IMR-90 (cell line): Measurements from ENCODE around the gene C1orf74. TPM values are rescaled to one million over a fixed set of nuclear protein-coding genes. Genes with fewer than 3 reads are reported as not detected.

Experiments used
- ATAC-seq: fragments of 200-7000 bp; cut with Tn5 transposase; 2 replicates; pipeline ENCODE4 v1.9.1; 2020; ENCODE audit warnings: low read depth, mild to moderate bottlenecking, moderate library complexity
- BruUV-seq: library from RNA; stranded (reverse); fragments of 400-500 nt; replicated peaks from 2 replicates; lab custom pipeline; 2021; lab: Mats Ljungman, UMichigan
- CTCF ChIA-PET: fragments of 300-600 bp; formaldehyde crosslinking; extraction: SDS; loops from one replicate; lab custom pipeline; 2021; ENCODE audit warnings: antibody characterized with exemption; lab: Yijun Ruan, JAX
- POLR2A ChIA-PET: fragments of 300-600 bp; sonication (Branson Sonifier 250); formaldehyde crosslinking; loops from one replicate; lab custom pipeline; 2022; ENCODE audit warnings: antibody characterized with exemption; ENCODE audit not compliant: unreplicated experiment; lab: Charles Lee
- DNase-seq: peaks from one replicate; pipeline ENCODE4 v3.0.0; 2013
- H2AFZ ChIP-seq: replicated peaks from 2 replicates; pipeline ENCODE3; 2013; ENCODE audit warnings: low read length, mild to moderate bottlenecking; ENCODE audit not compliant: poor library complexity
- H2AK5ac ChIP-seq: 2 replicates; pipeline ENCODE4 v1.6.1; 2013; ENCODE audit warnings: low read depth, low read length, inconsistent platforms
- H2AK9ac ChIP-seq: replicated peaks from 2 replicates; pipeline ENCODE3; 2013; ENCODE audit warnings: mild to moderate bottlenecking, low read depth, low read length, moderate library complexity; ENCODE audit not compliant: poor library complexity
- H2BK120ac ChIP-seq: 2 replicates; pipeline ENCODE4 v1.6.1; 2013; ENCODE audit warnings: low read depth, low read length, inconsistent platforms
- H2BK15ac ChIP-seq: 3 replicates; pipeline ENCODE4 v1.6.1; 2013; ENCODE audit warnings: low read depth, low read length, inconsistent platforms
- H2BK20ac ChIP-seq: 2 replicates; pipeline ENCODE4 v1.6.1; 2013; ENCODE audit warnings: low read depth, mild to moderate bottlenecking, inconsistent platforms, low read length, moderate library complexity
- H2BK5ac ChIP-seq: 2 replicates; pipeline ENCODE4 v1.6.1; 2013; ENCODE audit warnings: mild to moderate bottlenecking, low read depth, low read length, inconsistent platforms; ENCODE audit not compliant: poor library complexity, severe bottlenecking
- H3K14ac ChIP-seq: replicated peaks from 2 replicates; pipeline ENCODE4 v1.6.1; 2013; ENCODE audit warnings: low read depth, low read length, inconsistent platforms
- H3K18ac ChIP-seq: 2 replicates; pipeline ENCODE4 v1.6.1; 2013; ENCODE audit warnings: low read depth, low read length, control low read depth
- H3K23ac ChIP-seq: 2 replicates; pipeline ENCODE4 v1.6.1; 2013; ENCODE audit warnings: low read depth, low read length, inconsistent platforms
- H3K27ac ChIP-seq: 2 replicates; pipeline ENCODE4 v1.5.1; 2013; ENCODE audit warnings: mild to moderate bottlenecking, control low read depth, low read length; ENCODE audit not compliant: insufficient read depth
- H3K27me3 ChIP-seq: 2 replicates; pipeline ENCODE4 v1.6.1; 2013; ENCODE audit warnings: low read length; ENCODE audit not compliant: control insufficient read depth, insufficient read depth
- H3K36me3 ChIP-seq: 2 replicates; pipeline ENCODE4 v1.6.1; 2013; ENCODE audit warnings: low read length, mixed read lengths; ENCODE audit not compliant: control insufficient read depth, insufficient read depth
- H3K4ac ChIP-seq: 2 replicates; pipeline ENCODE4 v1.6.1; 2013; ENCODE audit warnings: low read depth, low read length, inconsistent platforms
- H3K4me1 ChIP-seq: 2 replicates; pipeline ENCODE4 v1.6.1; 2013; ENCODE audit warnings: low read length, mixed read lengths; ENCODE audit not compliant: control insufficient read depth, insufficient read depth
- H3K4me2 ChIP-seq: 2 replicates; pipeline ENCODE4 v1.6.1; 2013; ENCODE audit warnings: low read depth, mild to moderate bottlenecking, control low read depth, low read length, moderate library complexity
- H3K4me3 ChIP-seq: 2 replicates; pipeline ENCODE4 v1.5.1; 2013; ENCODE audit warnings: low read depth, mild to moderate bottlenecking, control low read depth, low read length, moderate library complexity; ENCODE audit not compliant: insufficient read depth
- H3K56ac ChIP-seq: 2 replicates; pipeline ENCODE4 v1.6.1; 2013; ENCODE audit warnings: low read length, inconsistent platforms; ENCODE audit not compliant: insufficient read depth; ENCODE audit errors: extremely low read depth
- H3K79me1 ChIP-seq, 2 experiments: 2 replicates each; pipeline ENCODE4 v1.6.1; 2013; ENCODE audit warnings: low read length in 2 of 2, inconsistent platforms in 1 of 2, low read depth in 1 of 2
- H3K9ac ChIP-seq: 2 replicates; pipeline ENCODE4 v1.6.1; 2013; ENCODE audit warnings: low read depth, low read length, control low read depth
- H3K9me1 ChIP-seq: 2 replicates; pipeline ENCODE4 v1.6.1; 2013; ENCODE audit warnings: low read length, inconsistent platforms; ENCODE audit not compliant: insufficient read depth
- H3K9me3 ChIP-seq: 2 replicates; pipeline ENCODE4 v1.6.1; 2013; ENCODE audit warnings: low read length; ENCODE audit not compliant: control insufficient read depth, insufficient read depth
- H4K20me1 ChIP-seq: 2 replicates; pipeline ENCODE4 v1.6.1; 2013; ENCODE audit warnings: low read length, inconsistent platforms; ENCODE audit not compliant: insufficient read depth
- H4K5ac ChIP-seq: 2 replicates; pipeline ENCODE4 v1.6.1; 2013; ENCODE audit warnings: mild to moderate bottlenecking, low read depth, low read length, control low read depth
- H4K8ac ChIP-seq, 2 experiments: 2 replicates each; pipeline ENCODE4 v1.6.1; 2013; ENCODE audit warnings: low read depth in 2 of 2, low read length in 2 of 2, control low read depth in 1 of 2, inconsistent platforms in 1 of 2
- H4K91ac ChIP-seq: 2 replicates; pipeline ENCODE4 v1.6.1; 2013; ENCODE audit warnings: low read depth, low read length, inconsistent platforms; ENCODE audit not compliant: insufficient read depth
- CEBPB ChIP-seq: IDR thresholded peaks from 2 replicates; pipeline ENCODE4 v1.6.1; 2012; ENCODE audit warnings: low read depth, low read length, improper control_type of control experiment
- FOS ChIP-seq: fragments of 150-350 bp; IDR thresholded peaks from 2 replicates; pipeline ENCODE4 v1.6.1; 2016; ENCODE audit warnings: low read depth, low read length
- MXI1 ChIP-seq: IDR thresholded peaks from 2 replicates; pipeline ENCODE4 v1.6.1; 2012; ENCODE audit warnings: low read depth, mild to moderate bottlenecking, low read length, moderate library complexity, borderline replicate concordance
- NFE2L2 ChIP-seq: fragments of 150-350 bp; IDR thresholded peaks from 2 replicates; pipeline ENCODE4 v1.6.1; 2016; ENCODE audit warnings: low read depth, mild to moderate bottlenecking, low read length
- POLR2A ChIP-seq: IDR thresholded peaks from 2 replicates; pipeline ENCODE4 v1.6.1; 2012; ENCODE audit warnings: mild to moderate bottlenecking, low read depth, low read length
- RAD21 ChIP-seq: IDR thresholded peaks from 2 replicates; pipeline ENCODE4 v1.6.1; 2012; ENCODE audit warnings: low read length, improper control_type of control experiment
- RCOR1 ChIP-seq: IDR thresholded peaks from 2 replicates; pipeline ENCODE4 v1.6.1; 2012; ENCODE audit warnings: mild to moderate bottlenecking, low read length, improper control_type of control experiment; ENCODE audit not compliant: insufficient replicate concordance
- RFX5 ChIP-seq: IDR thresholded peaks from 2 replicates; pipeline ENCODE4 v1.8.0; 2012; ENCODE audit warnings: low read depth, mild to moderate bottlenecking, low read length, moderate library complexity
- SMC3 ChIP-seq: fragments of 150-350 bp; IDR thresholded peaks from 2 replicates; pipeline ENCODE4 v1.6.1; 2016; ENCODE audit warnings: low read depth, mild to moderate bottlenecking, antibody characterized with exemption, low read length, moderate library complexity
- WGBS, 2 experiments: methylation state at CpG; one replicate each; pipeline versions ENCODE4 v1.1.5 to v1.1.7; 2013; ENCODE audit warnings: missing lambda C conversion rate in 2 of 2; ENCODE audit not compliant: insufficient read length in 1 of 2; ENCODE audit errors: extremely low coverage in 2 of 2; 5-methylcytosine and 5-hydroxymethylcytosine counted together
- dilution Hi-C: fragments of 300-500 bp; cut with HindIII; formaldehyde crosslinking; loops from one replicate; pipeline ENCODE4 v1.14.3; 2018; ENCODE audit warnings: low sequenced_read_pairs; ENCODE audit not compliant: unreplicated experiment
- in situ Hi-C: fragments of 300-500 bp; cut with MboI; formaldehyde crosslinking; loops from 3 replicates; pipeline ENCODE4 v1.14.3; 2019; ENCODE audit warnings: low sequenced_read_pairs, inconsistent platforms, mixed read lengths
- intact Hi-C: fragments of 100-400 bp; cut with micrococcal nuclease; formaldehyde crosslinking; loops from 2 replicates; pipeline ENCODE4 v1.10.0; 2022
- polyA plus RNA-seq, 3 experiments: library from polyadenylated mRNA; depleted of rRNA; stranded (reverse); fragments of >200 nt; gene quantifications; 2 replicates each; pipeline ENCODE4 v1.2.3, GENCODE V29; 2012; ENCODE audit warnings: low replicate concordance in 1 of 3
- total RNA-seq: library from RNA; depleted of rRNA; stranded (reverse); fragments of >200 nt; gene quantifications from 2 replicates; pipeline ENCODE4 v1.2.3, GENCODE V29; 2012
- TF ChIP-seq, protein P1 (sequence below): fragments of 150-350 bp; IDR thresholded peaks from 2 replicates; pipeline ENCODE4 v1.6.1; 2017; ENCODE audit warnings: mild to moderate bottlenecking, antibody characterized with exemption, low read length, low read depth
- TF ChIP-seq, protein P2 (sequence below): conservative IDR thresholded peaks from 2 replicates; pipeline ENCODE4 v1.5.1; 2012; ENCODE audit warnings: mild to moderate bottlenecking, low read depth, low read length, improper control_type of control experiment
- TF ChIP-seq, protein P3 (sequence below): fragments of 150-350 bp; IDR thresholded peaks from 2 replicates; pipeline ENCODE4 v1.6.1; 2016; ENCODE audit warnings: low read depth, mild to moderate bottlenecking, low read length, moderate library complexity, borderline replicate concordance

The C1orf74 gene
- total and polyA plus RNA-seq, 2 of the 4 experiments (the other 2 are of a cell fraction) = 1.1 to 4.3 TPM

DNA sequence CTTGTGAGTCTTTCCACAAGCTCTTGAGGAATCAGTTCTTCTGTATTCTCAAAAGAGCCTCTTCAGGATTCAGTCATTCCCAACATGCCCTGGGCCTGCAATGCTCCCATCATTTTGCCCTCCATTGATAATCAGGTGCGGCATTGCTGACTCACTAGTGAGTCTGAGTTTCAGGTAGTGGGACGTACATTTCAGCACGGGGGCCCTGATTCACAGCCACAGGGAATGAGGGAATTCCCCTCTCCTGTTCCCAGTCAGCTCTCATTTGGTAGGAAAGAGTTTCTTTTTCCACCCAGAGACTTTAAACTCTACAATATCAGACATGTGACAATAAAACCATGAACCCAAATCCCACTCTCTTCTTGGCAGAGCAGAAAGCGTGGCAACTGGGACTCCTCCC is 25.3 kb upstream of the C1orf74 start:
- H4K20me1 ChIP-seq = no peaks in the 10 kb centered on the region
- no TSS peak for BruUV-seq
- no peak overlapping the region for H4K91ac ChIP-seq
- intact Hi-C loops (no loop called here), dilution Hi-C loops (loop anchor here (25.0 kb wide), 1 partner anchor 178 kb away; no protein-coding TSS in a partner anchor), in situ Hi-C loops (no loop called here)
- WGBS, 2 experiments = no CpG with 5 or more reads among the region's 4 CpGs
- peaks cover 5% of the 10 kb centered on the region; the same call in 1 of the 2 replicates for H3K4me1 ChIP-seq
- no peak overlapping the region for H2BK120ac ChIP-seq
- H3K27ac ChIP-seq = no peak overlapping the region
- H3K27me3 ChIP-seq = no peaks in the 10 kb centered on the region
- H3K9ac ChIP-seq = no peak overlapping the region
- H3K56ac ChIP-seq = no peak overlapping the region
- H4K5ac ChIP-seq = no peak overlapping the region
- no peak overlapping the region for H3K23ac ChIP-seq
- no peak overlapping the region for H3K4me3 ChIP-seq
- H2AFZ ChIP-seq = no peak overlapping the region
- H3K9me1 ChIP-seq = peaks cover 3% of the 10 kb centered on the region; the same call in 1 of the 2 replicates
- 0 out of 2 replicates have a peak overlapping the region, but pooled peaks have one; percentile 24 for H2AK5ac ChIP-seq
- H4K8ac ChIP-seq = no peak overlapping the region
- H3K18ac ChIP-seq = no peak overlapping the region
- ATAC-seq (no peak), DNase-seq (no peak)
- no peak overlapping the region for H3K4me2 ChIP-seq
- H2BK20ac ChIP-seq = no peak overlapping the region
- H2BK15ac ChIP-seq = no peak overlapping the region
- H3K36me3 ChIP-seq = no peaks in the 10 kb centered on the region
- TF ChIP-seq RAD21 (no peak), NFE2L2 (no peak), FOS (no peak), CEBPB (no peak), MXI1 (no peak), POLR2A (no peak), SMC3 (no peak), RCOR1 (no peak), RFX5 (no peak)
- TF ChIP-seq, protein P1, sequence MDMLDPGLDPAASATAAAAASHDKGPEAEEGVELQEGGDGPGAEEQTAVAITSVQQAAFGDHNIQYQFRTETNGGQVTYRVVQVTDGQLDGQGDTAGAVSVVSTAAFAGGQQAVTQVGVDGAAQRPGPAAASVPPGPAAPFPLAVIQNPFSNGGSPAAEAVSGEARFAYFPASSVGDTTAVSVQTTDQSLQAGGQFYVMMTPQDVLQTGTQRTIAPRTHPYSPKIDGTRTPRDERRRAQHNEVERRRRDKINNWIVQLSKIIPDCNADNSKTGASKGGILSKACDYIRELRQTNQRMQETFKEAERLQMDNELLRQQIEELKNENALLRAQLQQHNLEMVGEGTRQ = no peak
- TF ChIP-seq, protein P2, sequence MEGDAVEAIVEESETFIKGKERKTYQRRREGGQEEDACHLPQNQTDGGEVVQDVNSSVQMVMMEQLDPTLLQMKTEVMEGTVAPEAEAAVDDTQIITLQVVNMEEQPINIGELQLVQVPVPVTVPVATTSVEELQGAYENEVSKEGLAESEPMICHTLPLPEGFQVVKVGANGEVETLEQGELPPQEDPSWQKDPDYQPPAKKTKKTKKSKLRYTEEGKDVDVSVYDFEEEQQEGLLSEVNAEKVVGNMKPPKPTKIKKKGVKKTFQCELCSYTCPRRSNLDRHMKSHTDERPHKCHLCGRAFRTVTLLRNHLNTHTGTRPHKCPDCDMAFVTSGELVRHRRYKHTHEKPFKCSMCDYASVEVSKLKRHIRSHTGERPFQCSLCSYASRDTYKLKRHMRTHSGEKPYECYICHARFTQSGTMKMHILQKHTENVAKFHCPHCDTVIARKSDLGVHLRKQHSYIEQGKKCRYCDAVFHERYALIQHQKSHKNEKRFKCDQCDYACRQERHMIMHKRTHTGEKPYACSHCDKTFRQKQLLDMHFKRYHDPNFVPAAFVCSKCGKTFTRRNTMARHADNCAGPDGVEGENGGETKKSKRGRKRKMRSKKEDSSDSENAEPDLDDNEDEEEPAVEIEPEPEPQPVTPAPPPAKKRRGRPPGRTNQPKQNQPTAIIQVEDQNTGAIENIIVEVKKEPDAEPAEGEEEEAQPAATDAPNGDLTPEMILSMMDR = no peak
- TF ChIP-seq, protein P3, sequence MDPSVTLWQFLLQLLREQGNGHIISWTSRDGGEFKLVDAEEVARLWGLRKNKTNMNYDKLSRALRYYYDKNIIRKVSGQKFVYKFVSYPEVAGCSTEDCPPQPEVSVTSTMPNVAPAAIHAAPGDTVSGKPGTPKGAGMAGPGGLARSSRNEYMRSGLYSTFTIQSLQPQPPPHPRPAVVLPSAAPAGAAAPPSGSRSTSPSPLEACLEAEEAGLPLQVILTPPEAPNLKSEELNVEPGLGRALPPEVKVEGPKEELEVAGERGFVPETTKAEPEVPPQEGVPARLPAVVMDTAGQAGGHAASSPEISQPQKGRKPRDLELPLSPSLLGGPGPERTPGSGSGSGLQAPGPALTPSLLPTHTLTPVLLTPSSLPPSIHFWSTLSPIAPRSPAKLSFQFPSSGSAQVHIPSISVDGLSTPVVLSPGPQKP = no peak
- H2BK5ac ChIP-seq = no peak overlapping the region
- POLR2A ChIA-PET = no interaction called here
- no peaks in the 10 kb centered on the region for H3K79me1 ChIP-seq
- H3K9me3 ChIP-seq = no peaks in the 10 kb centered on the region
- CTCF ChIA-PET = no interaction called here
- H3K4ac ChIP-seq = no peak overlapping the region
- H3K14ac ChIP-seq = no peak overlapping the region
- no peak overlapping the region for H2AK9ac ChIP-seq
